C4-2B (cell line): ENCODE data around the gene DSCAM.

Source experiments
- ZFX ChIP-seq: fragments of 450-650 bp; IDR thresholded peaks from 2 replicates; pipeline ENCODE4 v1.6.1; 2017
- TF ChIP-seq, protein P1 (sequence below): fragments of 450-650 bp; conservative IDR thresholded peaks from 2 replicates; pipeline ENCODE4 v1.5.1; 2017; ENCODE audit warnings: mild to moderate bottlenecking

DNA sequence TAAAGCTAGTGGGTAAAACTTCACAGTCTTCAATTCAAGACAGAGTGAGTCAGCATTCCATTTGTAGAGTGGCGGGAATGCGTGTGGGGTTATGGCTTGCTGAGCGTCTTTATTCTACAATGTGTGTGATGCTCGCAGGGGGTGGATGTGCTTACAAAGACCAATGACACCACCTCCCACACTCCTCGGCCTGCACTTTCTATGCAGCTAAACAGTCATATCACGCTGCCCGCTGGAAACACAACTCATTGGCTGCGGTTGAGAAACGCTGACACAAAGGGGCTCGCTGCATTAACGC lies 681.2 kb downstream of the DSCAM start:
- TF ChIP-seq, protein P1, sequence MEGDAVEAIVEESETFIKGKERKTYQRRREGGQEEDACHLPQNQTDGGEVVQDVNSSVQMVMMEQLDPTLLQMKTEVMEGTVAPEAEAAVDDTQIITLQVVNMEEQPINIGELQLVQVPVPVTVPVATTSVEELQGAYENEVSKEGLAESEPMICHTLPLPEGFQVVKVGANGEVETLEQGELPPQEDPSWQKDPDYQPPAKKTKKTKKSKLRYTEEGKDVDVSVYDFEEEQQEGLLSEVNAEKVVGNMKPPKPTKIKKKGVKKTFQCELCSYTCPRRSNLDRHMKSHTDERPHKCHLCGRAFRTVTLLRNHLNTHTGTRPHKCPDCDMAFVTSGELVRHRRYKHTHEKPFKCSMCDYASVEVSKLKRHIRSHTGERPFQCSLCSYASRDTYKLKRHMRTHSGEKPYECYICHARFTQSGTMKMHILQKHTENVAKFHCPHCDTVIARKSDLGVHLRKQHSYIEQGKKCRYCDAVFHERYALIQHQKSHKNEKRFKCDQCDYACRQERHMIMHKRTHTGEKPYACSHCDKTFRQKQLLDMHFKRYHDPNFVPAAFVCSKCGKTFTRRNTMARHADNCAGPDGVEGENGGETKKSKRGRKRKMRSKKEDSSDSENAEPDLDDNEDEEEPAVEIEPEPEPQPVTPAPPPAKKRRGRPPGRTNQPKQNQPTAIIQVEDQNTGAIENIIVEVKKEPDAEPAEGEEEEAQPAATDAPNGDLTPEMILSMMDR = no peak
- TF ChIP-seq ZFX = no peak
